Fibroblast of skin of right quadriceps (primary cell): ENCODE measurements around the gene CNTNAP2.
A peak's percentile ranks its signal among the peaks of the same experiment; 100 is the strongest.
"Not testable (repeated sequence)": the region's sequence is repeated elsewhere in the genome, so short reads cannot be mapped to it uniquely, and the experiment has no call there.

ENCODE experiments used
- DNase-seq: peaks from one replicate; pipeline ENCODE4 v3.0.0-alpha.2; 2013

Gene CNTNAP2

DNA sequence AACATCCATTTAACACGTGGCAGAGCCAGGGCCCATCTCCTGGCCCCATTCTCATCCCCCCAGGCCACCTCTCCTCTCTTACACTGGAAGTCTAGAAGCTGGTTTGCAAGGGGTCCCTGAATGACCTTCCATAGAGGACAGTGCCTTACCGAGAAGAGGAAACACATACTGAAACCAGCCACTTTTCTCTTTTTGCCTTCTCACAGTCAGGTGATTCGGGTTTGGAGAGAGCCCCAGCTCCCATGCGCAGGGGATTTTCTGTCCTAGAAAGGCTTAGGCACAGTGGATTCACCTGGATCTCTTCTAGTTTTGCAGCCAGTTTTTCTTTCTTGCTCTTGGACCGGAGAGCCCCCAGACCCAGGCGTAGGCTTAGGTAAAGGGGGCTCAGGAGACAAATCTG lies 2139.8 kb downstream of the CNTNAP2 start:
- no peak for DNase-seq

DNA sequence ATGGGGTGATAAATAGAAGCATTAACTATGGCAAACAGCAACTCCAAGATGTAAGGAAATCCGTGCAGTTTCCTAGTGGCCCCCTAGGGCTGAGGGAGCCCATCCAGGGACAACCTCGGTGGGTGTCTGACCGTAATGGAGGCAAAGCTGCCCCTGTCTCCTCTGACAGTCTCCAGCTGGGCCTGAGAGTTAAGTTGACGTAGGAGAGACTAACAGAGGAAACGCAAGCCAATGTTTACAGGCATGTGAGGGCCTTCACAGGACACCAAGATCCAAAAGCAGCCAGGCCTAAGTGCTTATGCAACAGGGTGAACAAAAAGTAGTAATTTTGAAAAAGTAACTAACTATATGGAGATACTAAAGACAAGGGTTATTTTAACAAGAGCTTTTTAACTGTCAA lies 2144.0 kb downstream of the CNTNAP2 start:
- no peak for DNase-seq

DNA sequence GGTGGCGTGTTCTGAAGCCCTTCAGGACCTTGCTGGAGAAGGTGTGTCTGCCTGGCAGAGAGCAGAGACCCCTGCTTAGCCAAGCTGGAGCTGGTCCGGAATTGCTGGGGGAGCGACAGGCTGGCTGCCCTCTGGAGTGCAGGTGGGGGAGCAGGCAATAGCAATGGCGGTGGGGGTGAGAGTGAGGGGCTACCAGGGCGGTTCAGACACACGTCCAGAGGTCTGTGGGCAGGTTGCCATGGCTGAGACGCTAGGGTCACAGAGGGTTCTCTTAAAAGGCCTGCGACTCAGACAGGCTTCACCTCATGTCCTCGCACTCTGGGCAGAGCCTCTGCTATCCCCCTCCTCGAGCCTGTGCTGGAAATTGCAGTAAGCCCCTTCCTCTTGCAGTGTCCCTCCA lies 2144.9 kb downstream of the CNTNAP2 start:
- no peak for DNase-seq

DNA sequence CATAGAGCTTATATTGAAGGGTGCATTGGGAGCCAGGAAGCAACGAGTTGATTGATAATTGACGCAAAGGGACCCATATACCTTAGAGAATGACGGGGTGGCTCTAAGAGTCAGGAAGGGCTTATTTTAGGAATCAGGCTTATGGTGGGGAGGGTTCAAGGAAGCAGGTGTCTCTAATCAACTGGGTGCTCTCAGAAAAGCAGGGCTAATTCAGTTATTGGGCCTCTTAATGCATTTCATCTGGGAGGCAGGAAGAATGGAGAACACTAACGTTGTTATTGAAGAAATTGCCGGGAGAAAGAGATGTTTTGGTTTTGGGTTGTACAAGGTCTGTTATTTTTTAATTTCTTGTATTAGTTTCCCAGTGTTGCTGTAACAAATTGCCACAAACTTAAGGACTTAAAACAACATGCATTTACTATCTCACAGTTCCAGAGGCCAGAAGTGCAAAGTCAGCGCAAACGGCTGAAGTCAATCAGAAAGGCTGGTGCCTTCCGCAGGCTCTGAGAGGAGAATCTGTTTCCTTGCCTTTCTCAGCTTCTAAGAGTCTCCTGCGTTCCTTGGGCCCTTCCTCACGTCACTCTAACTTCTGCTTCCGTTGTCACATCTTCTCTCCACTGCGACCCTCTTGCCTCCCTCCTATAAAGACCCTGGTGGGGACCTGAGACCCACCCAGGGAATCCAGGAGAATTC lies 2145.5 kb downstream of the CNTNAP2 start:
- no peak for DNase-seq

DNA sequence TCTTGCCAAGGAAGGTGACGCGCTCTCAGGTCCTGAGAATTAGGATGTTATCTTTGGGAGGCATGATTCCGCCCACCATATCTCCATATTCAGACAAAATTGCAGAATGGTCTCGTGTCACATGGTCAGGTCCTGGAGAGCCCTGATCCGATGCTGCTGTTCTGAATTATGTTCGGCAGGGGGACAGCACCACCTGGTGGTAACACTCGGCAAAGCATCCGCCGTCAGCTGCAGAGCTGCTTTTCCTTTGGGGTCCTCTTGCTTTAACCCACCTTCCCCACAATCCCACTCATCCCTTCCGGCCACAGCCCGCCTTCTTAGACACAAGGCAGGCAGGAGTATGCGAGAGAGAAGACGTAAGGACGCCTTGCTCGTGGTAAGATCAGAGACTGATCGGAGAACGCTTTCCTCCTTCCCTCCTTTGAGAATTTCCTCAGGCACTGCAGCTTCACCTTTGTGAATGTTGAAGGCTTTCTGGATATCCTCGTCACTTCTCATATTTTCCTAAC lies 2146.2 kb downstream of the CNTNAP2 start:
- peak; percentile 43 for DNase-seq

DNA sequence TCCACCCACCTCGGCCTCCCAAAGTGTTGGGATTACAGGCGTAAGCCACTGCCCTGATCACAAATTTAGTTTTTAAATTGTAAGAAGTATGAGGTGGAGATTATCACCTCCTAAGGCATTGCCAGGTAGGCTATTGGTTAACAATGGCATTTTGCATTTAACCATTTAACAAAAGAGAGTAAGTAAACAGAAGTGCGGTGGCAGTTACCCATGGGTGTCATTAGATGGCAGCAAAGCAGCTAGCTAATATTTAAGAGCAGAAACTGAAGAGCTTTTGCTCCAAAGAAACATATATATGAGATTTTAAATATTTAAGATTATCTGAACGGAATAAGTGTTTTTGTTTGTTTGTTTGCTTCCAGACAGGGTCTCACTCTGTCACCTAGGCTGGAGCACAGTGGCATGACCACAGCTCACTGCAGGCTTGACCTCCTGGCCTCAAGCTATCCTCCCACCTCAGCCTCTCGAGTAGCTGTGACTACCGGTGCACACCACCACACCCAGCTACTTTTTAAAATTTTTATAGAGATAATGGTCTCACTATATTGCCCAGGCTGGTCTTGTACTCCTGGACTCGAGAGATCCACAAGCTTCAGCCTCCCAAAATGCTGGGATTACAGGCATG lies 2148.4 kb downstream of the CNTNAP2 start:
- peak; percentile 17 for DNase-seq

DNA sequence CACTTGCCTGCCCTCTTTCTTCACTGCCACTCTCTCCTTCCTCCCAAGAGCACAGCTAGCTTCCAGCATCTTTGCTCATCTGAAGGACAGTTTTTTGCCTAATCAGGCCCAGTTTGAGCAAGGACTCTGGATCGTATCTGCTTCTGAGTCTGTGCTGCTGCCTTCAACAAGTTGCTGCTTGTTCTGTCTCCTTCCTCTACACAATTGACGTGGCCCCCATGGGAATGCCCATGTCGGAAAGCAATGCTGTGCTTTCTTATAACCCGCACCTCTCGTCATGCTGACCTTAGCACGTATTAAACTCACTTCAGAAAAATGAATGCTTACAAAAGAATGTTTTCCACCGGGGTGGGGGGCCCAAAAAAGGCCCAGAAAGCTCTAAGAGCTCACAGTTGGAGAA lies 2149.3 kb downstream of the CNTNAP2 start:
- no peak for DNase-seq

DNA sequence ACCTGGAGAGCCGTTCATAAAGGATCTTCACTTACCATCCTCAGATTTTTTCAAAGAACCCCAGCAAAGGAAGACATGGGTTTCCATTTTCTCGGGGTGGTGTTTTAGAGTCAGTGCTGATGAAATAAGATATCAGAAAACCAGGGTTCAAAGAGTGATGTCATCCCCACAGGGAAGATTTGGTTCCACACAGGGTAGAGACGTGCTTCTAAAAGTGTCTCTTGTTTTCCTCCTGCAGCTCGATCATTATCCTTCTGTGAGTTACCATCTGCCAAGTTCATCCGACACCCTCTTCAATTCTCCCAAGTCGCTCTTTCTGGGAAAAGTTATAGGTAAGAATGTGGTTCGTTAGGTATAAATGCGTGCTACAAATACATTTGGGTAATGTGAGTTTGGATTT lies 2150.2 kb downstream of the CNTNAP2 start:
- no peak for DNase-seq

DNA sequence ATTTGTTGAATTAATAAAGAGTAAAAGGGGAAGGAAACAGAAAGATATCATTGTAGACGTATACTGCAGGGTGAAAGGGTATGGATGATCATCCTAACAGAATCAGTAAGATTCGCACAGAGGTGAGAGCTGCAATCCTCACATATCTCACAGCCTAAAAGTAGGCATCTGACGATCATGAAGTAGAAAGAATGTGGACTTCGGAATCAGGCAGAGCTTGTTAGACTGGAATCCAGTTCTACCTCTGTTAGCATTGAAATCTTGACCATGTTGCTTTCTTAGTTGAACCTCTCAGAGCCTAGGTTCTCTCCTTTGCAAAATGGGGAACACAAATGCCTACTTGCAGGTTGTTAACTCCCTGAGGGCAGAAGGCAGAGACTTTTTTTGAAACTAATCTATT lies 2154.0 kb downstream of the CNTNAP2 start:
- no peak for DNase-seq

DNA sequence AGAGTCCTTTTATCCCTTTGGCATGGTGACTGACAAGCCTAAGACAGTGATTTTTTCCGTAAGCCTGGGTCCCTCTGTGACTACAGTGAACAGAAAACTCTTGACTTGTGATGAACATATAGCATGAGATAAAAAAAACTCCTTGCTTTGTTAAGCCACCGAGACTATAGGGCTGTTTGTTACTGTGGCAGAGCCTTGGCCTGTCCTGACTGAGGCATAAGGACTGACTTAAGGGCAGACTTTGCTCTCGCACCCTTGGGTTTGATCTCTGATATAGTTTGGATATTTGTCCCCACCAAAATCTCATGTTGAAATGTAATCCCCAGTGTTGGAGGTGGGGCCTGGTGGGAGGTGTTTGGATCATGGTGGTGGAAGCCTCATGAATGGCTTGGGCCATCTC lies 2157.5 kb downstream of the CNTNAP2 start:
- DNase-seq = no peak

DNA sequence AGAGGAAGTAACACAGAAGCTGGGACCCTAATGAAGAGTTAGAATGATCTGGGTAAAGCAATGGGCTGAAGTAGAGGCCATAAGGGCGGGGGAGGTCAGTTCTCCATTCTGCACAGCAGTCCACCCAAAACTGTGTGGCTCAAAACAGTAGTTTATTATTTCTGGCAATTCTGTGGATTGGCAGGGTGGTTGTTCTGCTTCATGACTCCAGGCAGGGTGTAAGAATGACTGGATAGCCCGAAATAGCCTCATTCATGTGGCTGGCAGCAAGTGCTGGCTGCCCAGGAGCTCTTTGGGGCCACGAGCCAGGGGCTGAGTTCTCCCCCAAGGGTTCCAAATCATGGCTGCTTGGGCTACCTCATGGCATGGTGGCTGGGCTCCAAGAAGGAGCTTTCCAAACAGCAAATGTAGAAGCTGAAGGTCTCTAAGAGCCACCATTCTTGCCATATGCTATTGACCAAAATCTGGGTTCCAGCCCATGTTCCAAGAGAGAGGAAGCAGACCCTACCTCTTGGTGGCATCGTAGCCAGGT lies 2158.8 kb downstream of the CNTNAP2 start:
- no peak for DNase-seq

DNA sequence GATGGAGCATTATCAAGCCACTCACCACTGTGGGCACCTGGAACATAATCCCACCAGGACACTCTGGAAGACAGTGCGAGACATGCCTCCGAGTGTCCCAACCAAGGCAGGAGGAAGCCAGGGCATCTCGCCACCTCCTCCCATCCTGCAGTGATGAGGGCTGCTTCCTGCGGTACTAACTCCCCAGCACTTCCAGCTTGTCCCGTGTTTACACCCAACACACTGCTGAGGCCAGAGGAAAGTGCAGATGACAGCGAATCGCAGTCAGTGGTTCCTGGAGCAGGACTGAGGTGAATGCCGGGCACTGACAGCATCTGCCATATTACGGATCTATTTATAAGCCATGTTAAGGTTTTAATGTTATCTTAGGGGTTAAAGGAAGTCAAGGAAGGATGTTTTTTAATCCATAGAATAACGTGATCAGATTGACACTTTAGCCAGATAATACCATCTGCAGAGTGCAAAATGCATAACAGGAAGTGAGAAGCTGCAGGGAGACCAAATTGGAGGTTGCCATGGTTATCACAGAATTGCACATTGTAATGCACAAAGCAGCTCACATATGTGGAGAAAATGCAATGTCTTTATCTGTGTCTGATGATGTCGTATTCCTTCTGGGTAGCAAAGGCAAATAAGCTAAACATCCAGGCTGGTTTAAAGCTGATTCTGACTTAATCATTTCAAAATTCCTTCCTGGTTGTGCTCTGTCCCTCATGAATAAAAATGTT lies 2159.9 kb downstream of the CNTNAP2 start:
- no peak for DNase-seq

DNA sequence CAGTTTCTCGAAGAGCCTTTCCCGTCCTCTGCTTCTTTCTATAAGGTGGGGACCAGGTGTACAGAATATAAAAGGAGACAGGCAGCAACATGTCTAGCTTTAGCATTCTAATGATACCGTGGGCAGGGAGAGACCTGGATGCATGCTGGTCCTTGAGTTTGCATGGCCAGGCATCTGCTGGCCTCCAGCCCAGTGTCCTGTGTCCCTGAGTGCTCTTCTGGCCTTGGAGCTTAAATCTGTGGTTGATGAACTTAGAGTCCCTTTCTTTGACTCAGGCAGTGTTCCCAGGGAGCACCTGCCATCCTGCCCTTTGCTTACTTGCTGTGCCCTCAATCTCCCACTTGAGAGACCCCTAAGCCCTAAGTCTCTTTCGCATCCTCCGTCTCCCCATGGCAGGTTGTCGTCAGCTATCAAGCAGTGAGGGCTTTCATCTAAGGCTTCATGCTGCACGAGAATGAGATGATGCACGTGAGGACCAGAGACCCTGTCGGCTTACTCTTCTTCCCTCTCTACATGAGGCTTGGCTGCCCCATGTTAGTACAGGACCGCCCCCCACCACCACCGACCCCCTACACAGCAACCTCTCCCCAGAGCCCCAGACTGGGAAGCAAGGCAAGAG lies 2160.6 kb downstream of the CNTNAP2 start:
- no peak for DNase-seq

DNA sequence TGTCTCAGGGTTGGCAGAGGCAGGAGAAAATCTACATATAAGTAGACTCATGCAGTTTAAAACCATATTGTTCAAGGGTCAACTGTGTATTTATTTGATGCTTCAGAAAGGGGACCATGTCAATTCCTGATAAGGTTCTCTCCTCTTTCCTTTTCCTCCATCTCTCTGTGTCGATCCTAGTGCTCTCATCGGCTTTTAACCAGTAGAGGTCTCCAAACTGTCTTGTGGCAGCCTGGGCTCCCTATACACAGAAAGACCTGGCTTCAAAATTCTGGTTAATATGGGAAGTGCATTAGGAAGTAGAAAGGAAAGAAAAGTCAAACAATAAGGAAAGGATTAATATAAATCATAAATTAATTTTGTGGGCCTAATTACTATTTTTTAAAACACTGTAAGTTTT lies 2169.5 kb downstream of the CNTNAP2 start:
- DNase-seq = no peak

DNA sequence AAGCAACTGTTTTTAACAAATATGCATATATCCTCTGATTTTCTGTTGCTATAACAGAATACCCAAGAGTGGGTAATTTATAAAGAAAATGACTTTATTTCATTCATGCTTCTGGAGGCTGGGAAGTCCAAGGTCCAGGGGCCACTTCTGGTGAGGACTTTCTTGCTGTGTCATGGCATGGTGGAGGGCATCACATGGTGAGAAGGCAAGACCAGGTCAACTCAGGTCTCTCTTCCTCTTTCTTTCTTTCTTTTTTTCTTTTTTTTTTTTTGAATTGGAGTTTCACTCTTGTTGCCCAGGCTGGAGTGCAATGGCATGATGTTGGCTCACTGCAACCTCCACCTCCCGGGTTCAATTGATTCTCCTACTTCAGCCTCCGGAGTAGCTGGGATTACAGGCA lies 2170.9 kb downstream of the CNTNAP2 start:
- no peak for DNase-seq

DNA sequence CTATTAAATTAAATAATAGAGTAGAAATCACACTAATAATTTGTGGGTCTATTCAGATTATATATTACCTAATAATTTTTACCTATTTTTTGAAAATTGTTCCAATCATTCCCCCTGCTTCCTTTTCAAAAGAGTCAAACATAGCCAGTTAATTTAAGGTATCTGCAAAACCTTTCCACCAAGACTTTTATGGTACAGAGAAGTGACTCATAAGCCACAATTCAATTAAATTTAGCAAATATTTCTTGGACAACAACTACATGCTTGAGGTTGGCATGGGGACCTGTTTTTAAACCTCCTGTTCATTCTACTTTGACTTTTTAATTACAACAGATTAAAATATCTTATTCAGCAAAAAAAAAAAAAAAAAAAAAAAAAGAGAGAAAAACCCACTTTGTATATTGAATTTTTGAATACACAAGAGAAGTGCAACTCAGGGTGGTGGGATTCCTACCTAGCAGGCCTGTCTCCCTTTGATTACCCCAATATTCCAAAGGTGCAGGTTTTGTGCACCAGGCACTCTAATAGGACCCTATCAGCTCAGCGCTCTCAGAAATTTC lies 2172.1 kb downstream of the CNTNAP2 start:
- DNase-seq = no peak

DNA sequence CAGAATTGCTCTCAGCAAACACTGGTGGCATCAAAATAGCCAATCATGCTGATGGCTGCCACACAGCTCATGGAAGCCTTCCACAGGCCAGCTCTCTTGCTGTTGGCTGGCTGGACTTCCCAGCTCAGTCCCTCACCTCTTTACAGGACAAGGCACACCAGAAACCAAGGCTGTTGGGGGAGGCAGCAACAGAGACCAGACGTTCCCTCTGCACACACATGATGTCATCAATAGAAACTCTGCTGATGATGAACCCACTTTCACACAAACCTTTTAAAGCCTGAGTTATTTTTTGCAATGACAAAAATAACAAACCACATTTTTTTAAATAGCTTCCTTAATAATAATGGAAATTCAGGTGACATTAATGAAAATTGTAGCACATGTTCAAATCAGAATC lies 2173.0 kb downstream of the CNTNAP2 start:
- no peak for DNase-seq

DNA sequence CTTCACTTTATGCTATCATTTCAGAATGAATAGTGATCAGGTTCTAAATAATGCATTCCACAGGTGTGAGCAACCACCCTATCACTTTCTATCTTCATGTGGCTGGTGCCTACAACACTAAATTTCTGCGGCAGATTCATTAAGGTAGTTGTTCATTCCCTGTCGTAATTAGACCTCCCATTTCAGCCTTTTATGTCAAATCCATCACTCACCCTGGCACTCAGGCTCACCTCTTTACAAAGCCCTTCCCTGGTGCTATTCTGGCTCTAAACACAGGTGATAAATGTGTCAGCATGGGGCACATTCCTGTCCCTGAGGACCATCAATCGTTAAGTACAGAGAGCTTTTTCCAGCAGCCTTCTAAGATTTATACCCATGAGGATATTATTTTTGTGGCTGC lies 2173.9 kb downstream of the CNTNAP2 start:
- no peak for DNase-seq

DNA sequence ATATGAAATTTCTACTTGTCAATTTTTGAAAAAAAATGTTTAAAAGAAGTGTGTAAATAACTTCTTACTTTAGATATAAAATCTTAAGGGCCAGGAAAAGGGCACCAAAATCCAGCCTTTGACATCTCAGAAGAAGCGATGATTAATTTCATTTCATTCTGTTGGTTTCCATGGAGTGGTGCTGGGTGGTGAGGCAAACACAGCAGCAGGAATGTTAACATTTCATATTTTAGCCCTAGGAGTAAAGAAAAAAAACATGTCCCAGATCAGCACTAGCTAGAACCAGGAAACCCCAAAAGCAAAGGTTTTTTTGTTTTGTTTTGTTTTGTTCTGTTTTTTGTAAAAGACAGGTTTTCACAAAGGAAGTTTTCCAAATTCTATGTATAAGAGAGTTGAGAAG lies 2175.2 kb downstream of the CNTNAP2 start:
- DNase-seq = no peak

DNA sequence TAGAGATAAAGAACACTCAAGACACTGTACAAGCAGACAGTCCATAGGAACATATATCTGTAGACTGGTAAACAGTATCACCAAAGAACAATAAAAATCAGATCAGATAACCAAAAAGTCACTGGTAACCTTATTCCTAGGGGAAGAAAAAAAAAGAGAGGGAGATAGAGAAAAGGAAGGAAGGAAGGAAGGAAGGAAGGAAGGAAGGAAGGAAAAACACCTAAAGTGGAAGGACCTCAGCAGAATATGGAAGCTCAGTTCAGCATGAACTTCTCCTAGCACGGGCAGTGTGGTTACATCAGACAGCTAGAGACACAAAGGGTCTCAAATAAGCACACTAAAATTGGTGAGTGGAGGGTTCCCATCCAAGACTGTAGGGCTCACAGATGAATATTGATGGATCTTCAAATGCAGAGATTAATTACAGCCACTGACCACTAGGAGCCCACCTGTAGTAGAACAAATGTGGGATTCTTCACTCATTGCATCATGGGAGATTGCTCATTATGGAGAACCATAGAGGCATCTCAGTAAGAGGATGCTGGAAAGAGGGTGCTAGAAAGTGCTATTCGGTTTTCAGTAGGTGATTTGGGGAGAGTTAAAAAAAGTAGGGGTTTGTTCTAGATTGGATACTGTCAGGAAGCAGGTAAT lies 2180.5 kb downstream of the CNTNAP2 start:
- no peak for DNase-seq

DNA sequence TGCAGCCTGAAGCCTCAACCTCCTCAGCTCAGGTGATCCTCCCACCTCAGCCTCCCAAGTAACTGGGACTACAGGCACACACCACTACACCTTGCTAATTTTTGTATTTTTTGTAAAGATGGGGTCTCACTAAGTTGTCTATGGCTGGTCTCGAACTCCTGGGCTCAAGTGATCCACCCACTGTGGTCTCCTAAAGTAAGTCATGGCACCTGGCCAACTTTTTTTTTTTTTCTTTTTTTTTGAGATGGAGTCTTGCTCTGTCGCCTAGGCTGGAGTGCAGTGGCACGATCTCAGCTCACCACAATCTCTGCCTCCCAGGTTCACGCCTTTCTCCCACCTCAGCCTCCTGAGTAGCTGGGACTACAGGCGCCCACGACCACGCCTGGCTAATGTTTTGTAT lies 2182.2 kb downstream of the CNTNAP2 start:
- DNase-seq = not testable (repeated sequence)
